HG02852 (cell line): Measurements from ENCODE around the gene SULF2.
"Not testable (repeated sequence)": the region's sequence is repeated elsewhere in the genome, so short reads cannot be mapped to it uniquely, and the experiment has no call there.

ENCODE experiments used
- ATAC-seq: cut with Tn5 transposase; IDR thresholded peaks from one replicate; pipeline ENCODE4 v1.9.1; 2021; ENCODE audit warnings: mild to moderate bottlenecking, moderate library complexity; ENCODE audit not compliant: unreplicated experiment

SULF2 gene

DNA sequence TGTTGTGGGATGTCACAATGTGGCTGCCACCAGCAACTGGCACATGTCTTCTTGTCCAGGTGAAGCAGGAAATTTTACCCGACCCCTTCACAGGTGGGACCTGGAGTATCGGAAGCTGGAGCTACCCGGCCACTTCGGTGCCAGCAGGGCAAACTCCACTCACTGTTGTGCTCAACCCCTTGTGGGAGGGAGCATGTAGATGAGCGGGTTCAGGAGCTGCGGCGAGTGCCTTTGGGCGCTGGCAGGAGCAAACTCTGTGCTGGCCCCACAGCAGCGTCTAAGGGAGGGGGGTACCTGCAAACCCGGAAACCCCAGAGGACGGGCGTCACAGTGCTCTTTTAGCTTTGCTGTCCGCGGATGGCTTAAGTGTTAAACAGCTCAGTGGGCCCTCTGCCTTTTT, 20.7 kb upstream of the SULF2 start:
- no peak for ATAC-seq

- not testable (repeated sequence) for ATAC-seq
These were observed 19.7 kb upstream of the SULF2 start for GRCh38 chr20:47804972-47805371.

DNA sequence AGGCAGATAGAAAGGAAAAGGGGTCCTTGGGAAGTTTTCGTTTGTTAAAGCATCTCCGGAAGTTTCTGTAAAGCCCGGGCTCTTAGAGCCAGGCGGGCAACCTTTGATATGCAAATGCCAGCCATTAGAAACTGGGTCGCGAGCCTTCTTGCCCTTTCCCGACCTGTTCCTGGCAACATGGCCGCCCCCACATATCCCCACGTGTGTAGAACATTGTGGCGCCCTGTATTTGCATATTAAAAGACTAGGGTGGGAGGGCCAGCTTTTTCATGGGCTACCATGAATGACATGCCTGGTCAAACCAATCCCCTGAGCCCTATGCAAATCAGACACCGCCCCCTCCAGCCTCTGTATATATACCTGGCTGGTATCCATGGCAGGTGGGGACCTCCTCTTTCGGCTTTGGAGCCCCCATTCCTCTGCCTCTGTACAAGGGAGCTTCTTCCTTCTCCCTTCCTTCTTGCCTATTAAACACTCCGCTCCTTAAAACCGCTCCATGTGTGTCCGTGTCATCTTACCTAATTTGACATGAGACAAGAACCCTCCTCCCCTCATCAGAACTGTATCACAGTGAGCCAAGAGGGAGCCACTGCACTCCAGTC, 19.0 kb upstream of the SULF2 start:
- not testable (repeated sequence) for ATAC-seq

DNA sequence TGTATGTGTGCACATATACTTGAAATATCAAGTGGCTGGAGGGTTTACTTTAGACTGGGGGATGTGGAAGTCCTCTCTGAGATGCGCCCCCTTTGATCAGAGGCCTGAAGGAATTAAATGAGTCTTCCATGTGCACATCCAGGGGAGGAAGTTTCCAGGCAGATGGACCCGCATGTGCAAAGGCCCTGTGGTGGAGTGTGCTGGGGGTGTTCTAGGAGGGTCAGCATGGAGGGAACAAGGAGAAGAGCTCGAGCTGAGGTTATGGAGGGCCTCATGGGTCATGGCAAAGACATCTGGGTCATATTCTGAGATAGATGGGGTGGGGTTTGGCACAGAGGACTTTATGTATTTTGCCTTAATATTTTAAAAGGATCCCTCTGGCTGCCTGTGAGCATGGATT, 17.7 kb upstream of the SULF2 start:
- no peak for ATAC-seq

DNA sequence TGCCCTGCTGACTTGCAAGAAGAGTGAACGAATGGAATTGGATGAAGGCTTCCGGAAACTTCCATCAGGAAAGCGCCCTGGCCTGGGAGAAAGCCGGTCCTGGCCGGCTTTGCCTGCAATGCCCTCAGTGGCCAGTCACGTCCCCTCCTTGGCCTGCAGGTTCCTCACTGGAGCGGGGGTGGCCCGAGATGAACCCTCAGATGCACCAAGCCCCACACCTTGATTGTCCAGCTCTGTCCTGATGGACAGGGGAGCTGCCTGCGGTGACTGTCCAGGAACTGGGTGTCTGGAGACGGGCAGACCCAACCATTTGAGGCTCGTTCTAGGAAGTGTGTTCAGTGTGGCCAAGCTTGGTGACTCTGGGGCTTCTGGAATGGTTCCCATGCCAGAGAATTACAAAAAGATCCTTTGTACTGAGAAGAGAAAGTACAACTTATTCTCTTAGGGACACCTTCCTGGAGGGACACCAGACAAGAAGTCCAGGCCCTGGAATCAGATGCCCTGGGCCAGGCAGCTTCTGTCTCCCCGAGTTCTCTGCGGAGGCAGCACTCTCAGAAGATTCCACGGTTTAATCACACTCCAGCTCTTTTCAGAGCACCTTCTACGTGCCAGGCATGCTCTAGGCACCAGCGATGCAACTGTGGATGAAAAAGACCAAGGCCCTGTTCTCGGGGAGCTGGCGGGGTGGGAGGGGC, 17.1 kb upstream of the SULF2 start:
- no peak for ATAC-seq

GRCh38 chr20:47801759-47802158, 16.5 kb upstream of the SULF2 start:
- no peak for ATAC-seq

DNA sequence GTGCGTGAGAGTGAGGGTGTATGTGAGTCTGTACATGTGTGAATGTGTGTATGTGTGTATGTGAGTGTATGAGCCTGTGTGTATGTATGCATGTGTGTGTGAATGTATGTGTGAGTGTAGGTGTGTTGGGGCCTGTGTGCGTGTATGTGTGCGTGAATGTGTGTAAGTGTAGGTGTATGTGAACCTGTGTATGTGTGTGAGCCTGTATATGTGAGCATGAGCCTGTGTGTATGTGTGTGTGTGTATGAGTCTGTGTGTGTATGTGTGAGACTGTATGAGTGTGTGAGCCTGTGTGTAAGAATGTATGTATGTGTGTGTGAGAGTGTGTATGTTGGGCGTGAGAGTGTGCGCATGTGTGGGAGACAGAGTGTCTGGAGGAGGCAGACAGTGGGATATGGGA, 15.8 kb upstream of the SULF2 start:
- no peak for ATAC-seq

- ATAC-seq: no peak
These were observed 15.3 kb upstream of the SULF2 start for GRCh38 chr20:47800623-47801022.

DNA sequence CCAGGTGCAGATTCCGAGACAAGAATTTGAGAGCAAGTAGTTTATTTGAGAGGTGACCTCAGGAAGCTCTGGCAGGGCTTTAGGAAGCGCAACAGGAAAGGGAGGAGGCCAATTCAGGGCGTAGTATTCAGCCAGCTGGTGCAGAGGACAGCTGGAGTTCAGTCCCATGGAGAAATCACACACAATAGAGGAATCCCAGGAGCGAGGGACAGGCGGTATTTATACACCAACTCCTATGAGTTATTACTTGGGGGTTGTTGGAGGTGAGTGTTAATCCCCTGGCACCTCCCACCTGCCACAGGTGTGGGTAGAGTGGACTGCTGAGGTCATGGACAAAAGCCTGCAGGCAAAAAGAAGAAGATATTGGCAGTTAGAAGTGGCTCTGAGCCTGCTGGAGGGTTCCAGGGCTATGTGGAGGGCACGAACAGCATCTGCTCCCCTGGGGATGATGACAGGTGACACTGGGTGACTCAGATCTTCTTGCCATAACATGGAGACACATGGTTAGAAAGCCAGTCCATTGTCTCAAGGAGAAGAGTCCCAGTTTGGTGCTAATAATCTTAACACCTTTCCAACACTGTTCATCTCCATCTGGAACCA, 13.9 kb upstream of the SULF2 start:
- no peak for ATAC-seq

DNA sequence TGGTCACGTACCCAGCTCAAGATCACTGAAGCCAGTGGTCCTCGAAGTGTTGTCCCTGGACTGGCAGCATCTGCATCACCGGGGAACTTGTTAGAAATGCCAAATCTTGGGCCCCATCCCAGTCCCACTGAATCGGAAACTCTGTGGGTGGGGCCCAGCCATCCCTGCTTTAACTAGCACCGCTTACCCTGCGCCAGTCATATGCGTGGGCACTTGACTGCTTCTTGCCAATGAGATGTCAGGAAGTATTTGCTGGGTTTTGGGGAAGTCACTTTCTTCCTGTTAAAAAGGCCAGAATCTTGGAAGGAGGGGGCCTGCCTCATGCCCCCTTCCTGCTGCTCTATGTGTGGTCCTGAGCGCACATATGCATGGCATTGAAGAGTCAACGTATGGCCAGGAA, 11.7 kb upstream of the SULF2 start:
- ATAC-seq: no peak

- no peak for ATAC-seq
These were observed 10.1 kb upstream of the SULF2 start for GRCh38 chr20:47795214-47795907.

DNA sequence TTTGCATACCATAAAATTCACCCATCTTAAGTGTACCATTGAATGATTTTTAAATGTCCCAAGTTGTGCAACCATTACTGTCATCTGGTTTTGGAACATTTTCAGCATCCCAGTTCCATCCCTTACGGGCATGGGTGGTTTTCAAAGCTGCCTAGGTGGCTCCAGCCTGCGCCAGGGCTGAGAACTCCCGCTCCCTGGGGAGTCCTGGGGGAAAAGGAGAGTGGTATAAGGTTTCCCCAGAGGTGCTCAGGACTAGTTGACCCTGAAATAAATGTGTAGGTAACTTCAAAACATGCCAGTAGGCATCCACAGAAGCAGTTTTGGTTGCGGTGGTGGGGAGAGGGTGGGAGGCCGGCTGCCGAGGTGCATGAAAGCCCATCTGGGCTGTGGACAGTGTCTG, 9.0 kb upstream of the SULF2 start:
- ATAC-seq: not testable (repeated sequence)

- ATAC-seq: no peak
These were observed 6.8 kb upstream of the SULF2 start for GRCh38 chr20:47792021-47792618.

- ATAC-seq: no peak
These were observed 5.9 kb upstream of the SULF2 start for GRCh38 chr20:47791084-47791599.

- no peak for ATAC-seq
These were observed 5.3 kb upstream of the SULF2 start for GRCh38 chr20:47790580-47790965.

DNA sequence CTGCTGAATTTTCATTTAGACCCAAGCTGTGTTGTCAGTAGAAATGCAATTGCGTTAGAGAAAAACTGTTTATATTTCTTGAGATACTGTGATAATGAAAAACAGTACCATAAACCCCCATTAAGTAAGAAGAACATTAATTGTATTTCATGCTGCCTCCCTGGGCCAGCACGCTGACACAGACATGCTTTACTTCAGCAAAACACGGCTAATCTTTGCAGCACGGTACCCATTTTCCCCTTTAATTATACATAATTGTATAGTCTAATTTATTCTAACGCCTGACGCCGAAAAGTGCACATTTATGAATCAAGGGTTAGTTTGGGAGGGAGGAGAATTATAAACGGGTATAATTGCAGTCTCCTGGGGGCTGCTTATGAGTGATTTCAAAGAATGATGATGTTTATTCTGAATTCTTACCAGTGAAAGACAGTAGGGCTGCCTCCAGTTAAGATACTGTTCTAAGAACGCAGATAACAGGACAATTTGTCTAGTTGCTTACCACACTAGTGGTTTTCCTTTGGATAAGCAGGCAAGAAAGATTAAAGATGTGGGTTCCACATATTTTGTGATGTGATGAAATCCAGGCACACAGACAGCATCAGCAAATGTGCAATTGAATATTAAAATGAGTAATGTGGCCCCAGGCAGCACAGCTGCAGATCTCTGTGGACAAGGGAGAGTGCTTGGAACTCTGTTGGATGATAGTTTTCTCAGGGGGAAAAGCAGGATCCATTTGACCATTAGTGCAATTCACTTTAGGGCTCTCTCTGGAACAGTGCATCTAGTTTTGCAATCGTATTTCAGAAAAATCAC, 4.7 kb upstream of the SULF2 start:
- ATAC-seq: no peak

DNA sequence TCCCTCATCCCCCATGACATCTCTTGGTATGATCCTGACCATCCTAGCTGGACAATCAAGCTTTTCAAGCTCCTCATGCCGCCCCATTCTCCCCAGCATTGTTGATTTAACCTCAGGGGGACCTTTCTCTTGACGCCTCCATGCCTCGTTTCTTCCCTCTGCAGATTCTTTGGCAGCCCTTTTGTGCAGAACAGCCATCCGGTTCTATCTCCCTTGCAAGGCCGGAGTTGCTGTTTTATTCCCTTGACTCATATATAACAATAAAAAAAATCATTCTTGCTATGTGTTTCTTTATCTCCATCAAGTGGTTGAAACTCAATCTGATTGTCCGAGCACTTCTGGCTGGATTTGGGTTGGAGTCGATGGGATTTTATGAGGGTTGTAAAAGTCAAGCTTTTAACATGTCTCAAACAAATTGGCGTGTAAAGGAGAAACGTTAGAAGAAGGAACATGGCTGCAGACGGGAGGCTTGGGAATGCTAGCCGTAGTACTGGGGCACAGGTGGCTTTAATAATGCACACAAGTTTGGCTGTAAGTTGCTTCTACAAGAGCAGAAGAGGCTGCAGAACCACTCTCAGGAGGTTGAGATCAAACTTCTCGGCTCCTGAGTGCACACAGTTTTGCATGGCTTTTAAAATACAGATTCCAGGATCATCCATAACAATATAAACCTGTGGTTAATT, 3.9 kb upstream of the SULF2 start:
- no peak for ATAC-seq

DNA sequence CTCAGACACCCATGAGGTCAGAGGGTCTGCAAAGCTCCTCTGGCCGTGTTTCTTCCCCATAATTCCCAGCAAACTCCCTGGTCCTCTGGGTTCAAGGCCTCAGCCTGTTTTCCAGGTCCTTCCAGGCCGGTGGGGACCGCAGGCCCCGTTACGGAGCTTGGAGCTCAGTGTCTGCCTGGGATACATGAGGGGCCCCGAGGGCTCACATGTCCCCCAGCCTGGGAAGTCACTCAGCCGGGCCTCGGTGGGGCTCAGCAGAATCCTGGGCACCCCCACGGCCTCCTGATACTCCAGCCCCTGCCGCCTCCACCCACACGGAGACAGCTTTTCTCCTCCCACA, 3.4 kb upstream of the SULF2 start:
- ATAC-seq: no peak

GRCh38 chr20:47786765-47787107, 1.5 kb upstream of the SULF2 start:
- ATAC-seq: no peak
